Measurements from ENCODE around the gene RSPH4A.
"Not testable (repeated sequence)": the region's sequence is repeated elsewhere in the genome, so short reads cannot be mapped to it uniquely, and the experiment has no call there.

Gene RSPH4A

GRCh38 chr6:116595247-116595646, 21.0 kb upstream of the RSPH4A start:
- no peak overlapping the region for H3K27ac ChIP-seq
- no peak for DNase-seq (ENCODE audit: low spot score)
- TF ChIP-seq CTCF (IDR thresholded peaks at IDR 0.05), result no peak
- no peak overlapping the region for H3K4me3 ChIP-seq

- DNase-seq (ENCODE audit: low spot score), result no peak
- Histone ChIP-seq H3K27ac (no peak overlapping the region), H3K4me3 (no peak overlapping the region)
- TF ChIP-seq CTCF (IDR thresholded peaks at IDR 0.05), result no peak
These were observed 19.5 kb upstream of the RSPH4A start for GRCh38 chr6:116596815-116597214.

- not testable (repeated sequence) for DNase-seq (ENCODE audit: low spot score); H3K27ac ChIP-seq; H3K4me3 ChIP-seq
These were observed 12.4 kb upstream of the RSPH4A start for GRCh38 chr6:116603916-116604315.

- H3K27ac ChIP-seq; H3K4me3 ChIP-seq; DNase-seq (ENCODE audit: low spot score): not testable (repeated sequence)
These were observed 11.4 kb upstream of the RSPH4A start for GRCh38 chr6:116604868-116605267.

- no peak for TF ChIP-seq CTCF (IDR thresholded peaks at IDR 0.05)
- no peak for DNase-seq (ENCODE audit: low spot score)
- H3K4me3 ChIP-seq, result no peak overlapping the region
- H3K27ac ChIP-seq, result no peak overlapping the region
These were observed 10.3 kb upstream of the RSPH4A start for GRCh38 chr6:116605935-116606334.

GRCh38 chr6:116611056-116611455, 5.2 kb upstream of the RSPH4A start:
- H3K27ac ChIP-seq, result no peak overlapping the region
- DNase-seq (ENCODE audit: low spot score), result no peak
- H3K4me3 ChIP-seq, result no peak overlapping the region
- no peak for TF ChIP-seq CTCF (IDR thresholded peaks at IDR 0.05)

- no peak for TF ChIP-seq CTCF (IDR thresholded peaks at IDR 0.05)
- H3K27ac ChIP-seq, result no peak overlapping the region
- DNase-seq (ENCODE audit: low spot score), result peak; percentile 75
- H3K4me3 ChIP-seq, result peak overlapping the region; percentile 73
These were observed 416 bp downstream of the RSPH4A start for GRCh38 chr6:116616737-116617053.

- no peak for TF ChIP-seq CTCF (IDR thresholded peaks at IDR 0.05)
- Histone ChIP-seq H3K27ac (no peak overlapping the region), H3K4me3 (no peak overlapping the region)
- DNase-seq (ENCODE audit: low spot score), result no peak
These were observed 7.9 kb downstream of the RSPH4A start for GRCh38 chr6:116624036-116624805.

Data from coronary artery (tissue), 2 donors.